Thyroid gland (tissue), 4 donors: Measurements from ENCODE around the gene MX2.

Experiments
- CTCF ChIP-seq, 6 experiments: fragments of 200-600 bp in 3 of 6; fragments of 450-650 bp in 3 of 6; sonication (generic) in 3 of 6; IDR thresholded peaks; one replicate each; pipeline ENCODE4 v1.5.1; 2016 to 2019; ENCODE audit warnings: antibody characterized with exemption in 6 of 6, mild to moderate bottlenecking in 2 of 6, inconsistent platforms in 1 of 6, moderate library complexity in 1 of 6
- POLR2A ChIP-seq, 2 donors: fragments of 450-650 bp; IDR thresholded peaks; one replicate each; pipeline ENCODE4 v1.6.1; 2017; ENCODE audit warnings: antibody characterized with exemption in 2 of 2, mild to moderate bottlenecking in 2 of 2, moderate library complexity in 1 of 2

DNA sequence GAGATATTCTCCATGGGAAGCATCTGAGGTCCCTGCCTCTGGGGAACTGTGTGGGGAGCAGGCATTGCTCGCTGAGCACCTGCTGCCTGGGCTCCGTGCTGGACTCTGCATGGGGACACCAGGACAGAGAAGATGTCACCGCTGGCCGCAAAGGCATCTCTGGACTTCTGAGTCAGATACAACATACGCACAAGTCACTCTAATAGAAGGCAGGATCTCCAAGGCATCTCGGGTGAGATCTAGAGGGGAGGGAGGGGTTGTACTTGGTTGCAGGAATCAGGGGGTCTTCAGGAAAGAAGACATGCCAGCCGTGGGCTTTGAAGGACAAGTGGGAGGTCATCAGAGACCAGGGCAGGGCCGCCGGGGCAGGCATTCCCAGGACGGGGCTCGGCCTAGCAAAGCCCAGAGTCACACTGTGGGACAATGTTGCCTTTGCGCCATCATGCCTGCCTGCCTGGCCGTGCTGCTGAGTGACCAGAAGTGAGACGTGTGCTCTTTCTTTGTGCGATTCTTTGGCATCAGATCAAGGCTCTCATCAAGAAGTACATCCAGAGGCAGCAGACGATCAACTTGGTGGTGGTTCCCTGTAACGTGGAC lies 28.3 kb downstream of the MX2 start:
- TF ChIP-seq POLR2A (IDR thresholded peaks at IDR 0.05) (no peak), CTCF (IDR thresholded peaks at IDR 0.05) (no peak)
